Posterior cingulate gyrus (tissue), 11 donors: ENCODE measurements around the gene HBD.

ENCODE experiments used
- DNase-seq, 10 donors: peaks; one replicate each; pipeline versions ENCODE4 v3.0.0 to v3.0.0-alpha.2; 2020 to 2021; ENCODE audit warnings: mixed read lengths in 3 of 10
- intact Hi-C: fragments of 100-400 bp; cut with DNase I; formaldehyde crosslinking; loops from one replicate; pipeline ENCODE4 v1.15.1; 2023

Gene HBD

DNA sequence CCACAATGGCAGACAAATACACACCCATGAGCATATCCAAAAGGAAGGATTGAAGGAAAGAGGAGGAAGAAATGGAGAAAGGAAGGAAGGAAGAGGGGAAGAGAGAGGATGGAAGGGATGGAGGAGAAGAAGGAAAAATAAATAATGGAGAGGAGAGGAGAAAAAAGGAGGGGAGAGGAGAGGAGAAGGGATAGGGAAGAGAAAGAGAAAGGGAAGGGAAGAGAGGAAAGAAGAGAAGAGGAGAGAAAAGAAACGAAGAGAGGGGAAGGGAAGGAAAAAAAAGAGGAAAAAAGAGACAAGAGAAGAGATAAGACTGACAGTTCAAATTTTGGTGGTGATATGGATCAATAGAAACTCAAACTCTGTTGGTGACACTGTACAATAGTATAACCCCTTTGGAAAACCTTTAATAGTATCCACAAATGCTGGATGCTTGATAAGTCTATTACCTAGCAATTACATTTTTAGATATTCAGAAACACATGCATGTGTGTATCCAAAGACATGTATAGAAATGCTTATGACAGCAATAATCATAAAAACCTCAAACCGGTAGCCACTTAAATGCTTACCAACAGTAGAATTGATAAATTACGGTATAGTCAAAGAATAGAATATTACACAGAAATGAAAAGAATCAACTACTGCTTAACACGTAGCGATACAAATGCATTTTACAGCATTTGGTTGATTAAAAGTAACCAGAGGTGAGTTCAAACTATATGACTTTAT is 1.2 kb upstream of the HBD start:
- intact Hi-C loops: no loop called here

DNA sequence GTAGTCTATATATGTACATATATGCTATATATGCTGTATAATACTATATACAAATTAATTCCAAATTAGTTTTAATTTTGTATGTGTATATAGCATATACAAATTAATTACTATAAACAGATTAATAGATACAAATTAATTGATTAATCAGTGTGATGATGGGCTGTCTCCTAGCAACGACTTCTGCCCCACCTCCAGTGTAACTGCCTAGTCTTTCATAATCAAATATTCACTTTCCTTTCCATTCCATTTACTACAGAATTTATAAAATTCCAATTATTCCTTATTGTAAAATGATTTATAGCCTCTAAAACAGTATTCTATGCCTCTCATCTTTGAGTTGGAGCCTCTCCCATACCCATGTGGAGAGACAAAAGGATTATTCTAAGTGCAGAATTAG is 976 bp downstream of the HBD start:
- no peak for DNase-seq
- intact Hi-C loops: no loop called here

More for the DNA sequence above, 1.2 kb upstream of the HBD start:
- no peak for DNase-seq

DNA sequence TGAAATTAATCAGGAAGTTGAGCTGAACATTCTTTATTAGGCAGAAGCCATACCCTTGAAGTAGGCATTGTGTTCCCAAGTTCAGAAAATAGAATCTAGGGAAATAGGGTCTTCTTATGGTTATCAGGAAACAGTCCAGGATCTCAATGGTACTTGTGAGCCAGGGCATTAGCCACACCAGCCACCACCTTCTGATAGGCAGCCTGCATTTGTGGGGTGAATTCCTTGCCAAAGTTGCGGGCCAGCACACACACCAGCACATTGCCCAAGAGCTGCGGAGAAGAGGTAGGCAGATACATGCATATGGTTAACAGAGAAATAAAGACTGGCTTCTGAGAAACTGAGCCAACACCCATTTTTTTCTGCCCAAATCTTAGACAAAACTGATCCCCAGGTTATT is 1.5 kb downstream of the HBD start:
- intact Hi-C loops: no loop called here
- DNase-seq: no peak

DNA sequence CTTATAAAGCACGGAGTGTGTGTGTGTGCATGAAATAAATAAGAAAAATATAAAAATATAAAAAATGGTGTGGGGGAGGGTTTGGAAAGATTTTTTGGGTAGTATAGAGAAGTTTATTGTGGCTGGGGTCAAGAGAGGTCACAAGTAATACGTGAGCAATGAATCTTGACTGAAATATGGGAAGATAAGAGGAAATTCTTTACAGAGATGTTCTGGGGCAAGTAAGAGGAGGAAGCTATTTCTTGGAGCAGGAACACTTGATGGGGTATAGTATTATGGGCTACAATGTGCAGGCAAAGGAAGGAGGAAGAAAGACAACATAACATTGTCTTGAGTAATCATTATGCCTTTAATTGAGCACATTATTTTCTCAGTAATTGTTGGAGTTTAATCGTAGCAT is 2.1 kb downstream of the HBD start:
- intact Hi-C loops: no loop called here
- DNase-seq: no peak

DNA sequence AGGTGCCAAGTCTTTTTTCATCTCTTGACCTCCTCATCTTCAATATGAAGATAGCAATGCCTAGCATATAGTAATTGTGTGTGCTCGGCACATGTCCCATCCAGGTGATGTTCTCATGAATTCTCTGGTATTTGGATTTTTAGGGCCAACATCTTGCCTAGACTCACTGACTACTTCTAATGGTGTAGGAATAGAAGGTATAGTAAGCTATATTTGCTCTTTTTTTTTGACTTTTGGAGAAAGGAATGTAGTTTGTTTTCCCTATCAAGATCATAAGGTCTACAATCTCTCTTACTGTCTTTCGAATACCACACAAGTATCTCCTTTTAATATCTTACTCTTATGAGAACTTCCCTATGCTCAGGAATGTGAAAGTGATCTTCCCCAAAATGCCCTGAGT is 3.2 kb downstream of the HBD start:
- intact Hi-C loops: no loop called here
- no peak for DNase-seq

DNA sequence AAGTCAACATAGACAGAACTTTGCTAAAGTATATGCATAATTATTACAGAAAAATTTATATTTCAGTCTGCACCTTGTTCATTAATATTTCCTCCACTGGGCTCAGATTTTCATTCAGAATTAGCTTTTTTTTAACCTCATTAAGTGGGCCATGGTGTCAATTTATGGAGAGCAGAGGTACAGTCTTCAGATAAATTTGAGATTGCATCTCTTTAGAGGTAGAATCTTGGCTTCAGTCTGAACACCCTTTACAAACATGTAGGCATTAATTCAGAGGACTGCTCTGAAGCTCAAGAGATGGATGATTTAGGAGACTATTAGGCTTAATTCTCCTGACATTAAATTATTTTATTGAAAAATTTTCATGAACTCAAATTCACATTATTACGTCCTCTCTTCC is 4.0 kb downstream of the HBD start:
- no peak for DNase-seq
- intact Hi-C loops: no loop called here

DNA sequence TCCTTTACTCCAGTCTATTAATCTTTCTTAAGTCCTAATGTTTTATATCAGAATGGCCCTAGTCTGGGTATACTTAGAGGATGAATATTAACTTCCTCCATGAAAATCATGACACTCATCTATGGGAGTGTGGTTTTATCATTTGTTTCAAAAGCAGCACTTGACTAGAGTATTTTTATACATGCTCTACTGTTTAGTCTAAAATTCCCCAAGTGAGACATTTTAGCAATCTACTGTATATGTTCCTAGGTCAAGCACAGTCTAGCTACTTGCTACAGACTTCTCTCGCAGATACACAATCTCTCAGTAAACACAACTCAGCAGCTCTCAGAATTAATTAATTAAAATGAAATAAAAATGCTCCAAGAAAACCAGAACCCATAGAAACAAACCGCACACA is 4.5 kb downstream of the HBD start:
- intact Hi-C loops: no loop called here
- DNase-seq: no peak

DNA sequence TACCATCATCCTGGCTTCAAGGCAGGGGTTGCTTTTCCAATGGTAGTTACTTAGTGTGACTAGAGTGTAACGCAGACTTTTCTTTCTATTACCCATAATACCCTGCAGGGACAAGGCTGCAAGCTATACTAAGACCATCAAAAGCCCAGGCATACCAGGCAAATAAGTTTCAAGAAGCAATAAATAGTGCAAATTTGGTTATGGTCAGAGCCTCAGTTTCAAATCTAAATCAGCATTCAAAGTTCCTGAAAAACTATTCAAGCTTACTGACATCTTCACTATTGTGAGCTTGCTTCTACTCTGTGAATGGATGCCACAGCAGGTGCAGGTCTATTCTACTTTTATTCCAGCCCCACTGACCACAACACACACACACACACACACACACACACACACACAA is 4.9 kb downstream of the HBD start:
- no peak for DNase-seq
- intact Hi-C loops: no loop called here

DNA sequence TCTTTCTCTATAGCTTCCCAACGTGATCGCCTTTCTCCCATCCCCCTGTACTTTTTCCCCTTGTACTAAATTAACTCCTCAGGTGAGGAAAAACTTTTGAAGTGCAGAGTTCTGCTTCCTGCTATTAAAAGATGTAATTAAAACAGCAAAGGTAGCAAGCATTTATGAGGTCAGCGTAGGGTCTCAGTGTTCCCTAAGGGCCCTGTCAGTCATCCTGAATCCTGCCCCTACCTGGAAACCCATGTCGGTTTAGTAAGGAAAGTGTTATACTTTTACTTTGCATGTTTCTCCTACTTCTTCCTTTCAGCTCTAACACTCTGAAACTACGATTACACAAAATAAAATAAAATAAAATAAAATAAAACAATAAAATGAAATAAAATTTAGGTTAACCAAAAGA is 6.2 kb downstream of the HBD start:
- intact Hi-C loops: no loop called here
- DNase-seq: no peak

DNA sequence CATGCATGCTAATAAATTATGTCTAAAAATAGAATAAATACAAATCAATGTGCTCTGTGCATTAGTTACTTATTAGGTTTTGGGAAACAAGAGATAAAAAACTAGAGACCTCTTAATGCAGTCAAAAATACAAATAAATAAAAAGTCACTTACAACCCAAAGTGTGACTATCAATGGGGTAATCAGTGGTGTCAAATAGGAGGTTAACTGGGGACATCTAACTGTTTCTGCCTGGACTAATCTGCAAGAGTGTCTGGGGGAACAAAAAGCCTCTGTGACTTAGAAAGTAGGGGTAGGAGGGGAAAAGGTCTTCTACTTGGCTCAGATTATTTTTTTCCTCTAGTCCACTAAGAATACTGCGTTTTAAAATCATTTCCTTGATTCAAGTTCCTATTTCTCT is 6.6 kb downstream of the HBD start:
- no peak for DNase-seq
- intact Hi-C loops: no loop called here

DNA sequence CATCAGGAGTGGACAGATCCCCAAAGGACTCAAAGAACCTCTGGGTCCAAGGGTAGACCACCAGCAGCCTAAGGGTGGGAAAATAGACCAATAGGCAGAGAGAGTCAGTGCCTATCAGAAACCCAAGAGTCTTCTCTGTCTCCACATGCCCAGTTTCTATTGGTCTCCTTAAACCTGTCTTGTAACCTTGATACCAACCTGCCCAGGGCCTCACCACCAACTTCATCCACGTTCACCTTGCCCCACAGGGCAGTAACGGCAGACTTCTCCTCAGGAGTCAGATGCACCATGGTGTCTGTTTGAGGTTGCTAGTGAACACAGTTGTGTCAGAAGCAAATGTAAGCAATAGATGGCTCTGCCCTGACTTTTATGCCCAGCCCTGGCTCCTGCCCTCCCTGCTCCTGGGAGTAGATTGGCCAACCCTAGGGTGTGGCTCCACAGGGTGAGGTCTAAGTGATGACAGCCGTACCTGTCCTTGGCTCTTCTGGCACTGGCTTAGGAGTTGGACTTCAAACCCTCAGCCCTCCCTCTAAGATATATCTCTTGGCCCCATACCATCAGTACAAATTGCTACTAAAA is 7.5 kb downstream of the HBD start, which contains the start of gene HBB:
Gene HBB, minus strand, starts transcription at position 340 of the 579 bp plus-strand sequence. Its CDS starts 50 bp downstream, at position 290.
- DNase-seq: peak in 1 of 10 donors; percentile 61
- intact Hi-C loops: no loop called here

DNA sequence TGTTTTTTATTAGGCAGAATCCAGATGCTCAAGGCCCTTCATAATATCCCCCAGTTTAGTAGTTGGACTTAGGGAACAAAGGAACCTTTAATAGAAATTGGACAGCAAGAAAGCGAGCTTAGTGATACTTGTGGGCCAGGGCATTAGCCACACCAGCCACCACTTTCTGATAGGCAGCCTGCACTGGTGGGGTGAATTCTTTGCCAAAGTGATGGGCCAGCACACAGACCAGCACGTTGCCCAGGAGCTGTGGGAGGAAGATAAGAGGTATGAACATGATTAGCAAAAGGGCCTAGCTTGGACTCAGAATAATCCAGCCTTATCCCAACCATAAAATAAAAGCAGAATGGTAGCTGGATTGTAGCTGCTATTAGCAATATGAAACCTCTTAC is 8.8 kb downstream of the HBD start:
- DNase-seq: no peak
- intact Hi-C loops: no loop called here

DNA sequence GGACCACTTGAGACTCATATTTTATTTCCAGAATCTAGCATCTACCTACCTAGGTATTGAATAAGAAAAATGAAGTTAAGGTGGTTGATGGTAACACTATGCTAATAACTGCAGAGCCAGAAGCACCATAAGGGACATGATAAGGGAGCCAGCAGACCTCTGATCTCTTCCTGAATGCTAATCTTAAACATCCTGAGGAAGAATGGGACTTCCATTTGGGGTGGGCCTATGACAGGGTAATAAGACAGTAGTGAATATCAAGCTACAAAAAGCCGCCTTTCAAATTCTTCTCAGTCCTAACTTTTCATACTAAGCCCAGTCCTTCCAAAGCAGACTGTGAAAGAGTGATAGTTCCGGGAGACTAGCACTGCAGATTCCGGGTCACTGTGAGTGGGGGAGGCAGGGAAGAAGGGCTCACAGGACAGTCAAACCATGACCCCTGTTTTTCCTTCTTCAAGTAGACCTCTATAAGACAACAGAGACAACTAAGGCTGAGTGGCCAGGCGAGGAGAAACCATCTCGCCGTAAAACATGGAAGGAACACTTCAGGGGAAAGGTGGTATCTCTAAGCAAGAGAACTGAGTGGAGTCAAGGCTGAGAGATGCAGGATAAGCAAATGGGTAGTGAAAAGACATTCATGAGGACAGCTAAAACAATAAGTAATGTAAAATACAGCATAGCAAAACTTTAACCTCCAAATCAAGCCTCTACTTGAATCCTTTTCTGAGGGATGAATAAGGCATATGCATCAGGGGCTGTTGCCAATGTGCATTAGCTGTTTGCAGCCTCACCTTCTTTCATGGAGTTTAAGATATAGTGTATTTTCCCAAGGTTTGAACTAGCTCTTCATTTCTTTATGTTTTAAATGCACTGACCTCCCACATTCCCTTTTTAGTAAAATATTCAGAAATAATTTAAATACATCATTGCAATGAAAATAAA is 9.5 kb downstream of the HBD start:
- intact Hi-C loops: no loop called here
- no peak for DNase-seq

DNA sequence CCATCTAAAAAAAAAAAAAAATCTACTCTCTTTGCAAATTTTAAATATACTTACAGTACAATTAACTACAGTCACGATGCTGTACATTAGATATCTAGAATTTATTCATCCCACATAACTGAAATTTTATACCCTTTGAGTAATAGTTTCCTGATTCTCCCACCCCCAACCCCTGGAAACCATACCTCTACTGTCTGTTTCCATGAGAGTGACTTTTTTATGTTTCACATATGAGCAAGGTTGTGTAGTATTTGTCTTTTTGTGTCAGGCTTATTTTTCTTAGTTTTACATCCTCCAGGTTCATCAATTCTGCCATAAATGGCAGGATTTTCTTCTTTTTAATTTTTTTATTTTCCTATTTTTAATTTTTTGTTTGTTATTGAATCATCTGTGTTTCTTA is 10.6 kb downstream of the HBD start:
- DNase-seq: no peak
- intact Hi-C loops: no loop called here

DNA sequence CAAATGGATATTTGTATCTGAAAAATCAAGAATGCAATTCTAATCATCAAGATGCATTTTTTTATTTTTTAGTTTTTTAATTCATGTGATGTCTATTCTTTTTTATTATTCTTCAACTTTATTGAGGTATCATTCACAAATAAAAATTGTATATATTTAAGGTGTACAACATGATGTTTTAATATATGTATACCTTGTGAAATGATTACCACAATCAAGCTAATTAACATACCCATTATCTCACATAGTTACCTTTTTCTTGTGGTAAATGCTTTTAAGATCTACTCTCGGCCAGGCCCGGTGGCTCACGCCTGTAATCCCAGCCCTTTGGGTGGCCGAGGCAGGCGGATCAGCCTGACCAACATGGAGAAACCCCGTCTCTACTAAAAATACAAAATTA is 11.1 kb downstream of the HBD start:
- intact Hi-C loops: no loop called here

DNA sequence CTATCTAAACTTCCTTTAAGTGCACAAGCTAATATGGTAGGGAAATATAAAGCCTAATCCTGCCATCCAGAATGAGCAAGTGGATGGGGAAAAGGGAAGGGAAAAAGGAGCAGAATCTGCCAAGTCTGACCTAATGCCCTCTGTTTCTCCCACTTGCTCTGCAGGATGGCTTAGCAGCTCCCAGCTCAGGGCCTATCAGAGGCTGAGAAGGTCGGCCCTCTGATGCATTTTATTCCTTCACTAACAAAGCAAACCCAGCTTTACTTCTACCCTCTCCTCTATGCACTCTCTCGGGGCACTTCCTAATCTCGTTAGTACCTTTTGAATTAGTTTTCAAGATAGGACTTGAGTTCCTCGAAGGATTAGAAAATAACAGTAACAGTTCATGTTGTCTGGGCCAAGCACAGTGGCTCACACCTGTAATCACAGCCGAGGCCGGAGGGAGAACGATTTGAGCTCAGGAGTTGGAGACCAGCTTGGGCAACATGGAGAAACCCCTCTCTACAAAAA is 23.9 kb downstream of the HBD start:
- DNase-seq: no peak
- intact Hi-C loops: no loop called here

More for the DNA sequence above, 11.1 kb downstream of the HBD start:
- DNase-seq: no peak

DNA sequence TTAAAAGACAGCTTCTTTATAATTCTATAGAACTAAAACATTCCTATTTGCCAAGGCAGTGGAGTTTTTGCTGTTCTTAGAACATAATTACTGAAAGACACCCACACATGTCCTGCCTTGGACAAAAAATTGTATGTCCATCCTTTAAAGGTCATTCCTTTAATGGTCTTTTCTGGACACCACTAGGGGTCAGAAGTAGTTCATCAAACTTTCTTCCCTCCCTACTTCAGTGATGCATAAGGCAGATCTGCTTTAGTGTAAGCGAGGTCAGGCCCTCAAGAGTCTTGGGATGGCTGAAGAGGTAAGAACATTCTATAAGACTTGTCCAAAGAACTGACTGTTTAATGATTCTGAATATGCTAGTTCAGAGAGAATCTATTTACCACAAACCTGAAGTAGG is 29.5 kb downstream of the HBD start:
- no peak for DNase-seq
- intact Hi-C loops: loop anchor here (10.0 kb wide), 1 partner anchor 160 kb away; no protein-coding TSS in a partner anchor

DNA sequence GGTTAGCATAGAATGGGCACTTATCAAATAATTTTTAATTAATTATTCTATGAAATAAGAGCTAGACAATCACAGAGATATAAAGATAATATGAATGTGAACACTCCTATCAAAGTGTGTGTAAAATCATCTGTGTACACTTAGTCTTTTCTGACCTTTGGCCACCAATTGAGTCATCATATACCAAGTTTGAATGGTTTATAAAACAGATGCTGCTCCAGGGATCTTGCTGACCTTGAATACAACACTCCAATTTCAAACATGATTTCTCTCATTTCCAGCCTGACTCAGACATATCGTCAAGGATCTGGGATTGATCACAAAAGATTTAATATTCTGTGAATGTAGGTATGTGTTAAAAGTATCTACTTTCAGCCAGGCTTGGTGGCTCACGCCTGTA is 30.9 kb downstream of the HBD start:
- intact Hi-C loops: loop anchor here (10.0 kb wide), 1 partner anchor 161 kb away; no protein-coding TSS in a partner anchor
- no peak for DNase-seq

DNA sequence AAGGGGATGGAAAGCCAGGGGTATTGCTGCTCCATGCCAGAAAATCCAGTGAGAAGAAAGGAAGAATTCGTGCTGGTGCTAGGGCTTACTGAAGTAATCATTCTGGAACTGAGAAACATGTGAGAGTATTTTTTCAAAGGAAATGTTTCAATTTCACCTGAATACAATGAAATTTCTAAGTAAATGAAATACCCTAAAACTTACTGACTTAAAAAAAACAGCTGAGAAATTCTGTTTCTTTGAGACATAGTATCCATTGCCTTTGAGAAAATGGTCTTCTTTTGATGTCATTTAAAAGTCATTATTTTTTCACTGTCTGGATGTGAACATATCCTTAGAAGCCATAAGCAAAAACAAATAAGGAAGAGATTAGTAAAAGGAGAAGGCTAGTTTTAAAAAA is 33.7 kb downstream of the HBD start, which contains the start of gene OR51V1:
Gene OR51V1, minus strand, starts transcription at position 101 of the 400 bp plus-strand sequence. Its CDS starts 0 bp downstream, at position 101.
- intact Hi-C loops: loop anchor here (10.0 kb wide), 1 partner anchor 164 kb away; no protein-coding TSS in a partner anchor

DNA sequence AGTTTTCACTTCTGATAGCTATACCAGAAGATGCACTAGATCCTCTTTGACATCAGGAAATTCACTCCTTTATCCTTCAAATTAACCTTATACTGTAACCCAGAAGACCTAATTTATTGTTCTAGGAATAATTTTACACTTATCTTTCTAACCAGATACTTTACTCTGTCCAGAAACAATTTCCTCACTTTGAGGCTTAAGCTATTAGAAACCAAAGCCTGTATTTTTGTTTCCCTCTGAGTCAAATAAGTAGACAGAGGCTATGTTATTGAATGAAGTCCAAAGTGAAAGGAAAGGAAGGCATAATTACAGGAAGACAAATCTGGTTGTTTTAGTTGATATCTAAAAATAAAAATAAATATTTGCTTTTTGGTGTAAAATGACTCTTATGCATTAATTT is 36.0 kb downstream of the HBD start:
- intact Hi-C loops: no loop called here
- no peak for DNase-seq

More for the DNA sequence above, 33.7 kb downstream of the HBD start, which contains the start of gene OR51V1:
- DNase-seq: no peak

DNA sequence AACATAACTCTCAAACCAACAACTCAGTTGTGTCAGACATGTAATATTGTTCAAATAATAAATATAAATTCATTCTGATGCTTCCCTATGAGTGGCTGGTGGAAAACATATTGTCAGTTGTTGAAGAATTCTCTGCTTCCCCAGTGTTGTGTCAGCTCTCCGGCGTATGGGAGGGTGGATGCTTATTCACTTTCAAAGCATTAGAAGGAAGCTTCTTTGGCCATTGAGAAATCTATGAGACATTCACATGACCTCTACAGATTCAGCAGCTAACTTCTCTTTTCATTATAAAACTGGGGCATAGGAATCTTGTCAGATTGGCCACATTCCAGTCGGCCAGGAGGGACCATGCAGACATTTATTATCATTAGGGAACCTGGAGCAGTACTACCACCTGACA is 36.7 kb downstream of the HBD start:
- no peak for DNase-seq
- intact Hi-C loops: no loop called here
